DOHH2 (cell line): ENCODE measurements around the gene SLC35E3.
"Not testable (repeated sequence)": the region's sequence is repeated elsewhere in the genome, so short reads cannot be mapped to it uniquely, and the experiment has no call there.

Experiments used
- CTCF ChIP-seq: fragments of 200-600 bp; sonication (generic); IDR thresholded peaks from one replicate; pipeline ENCODE4 v1.5.1; 2014; ENCODE audit warnings: antibody characterized with exemption, mild to moderate bottlenecking, low read depth, low read length; ENCODE audit not compliant: poor library complexity, severe bottlenecking
- EZH2phosphoT487 ChIP-seq: fragments of 200-600 bp; sonication (generic); IDR thresholded peaks from 2 replicates; pipeline ENCODE4 v1.6.1; 2017; ENCODE audit warnings: borderline replicate concordance, mild to moderate bottlenecking, antibody characterized with exemption, low read length, moderate library complexity, mixed read lengths

GRCh38 chr12:68802372-68802745 is 56.4 kb downstream of the SLC35E3 start:
- not testable (repeated sequence) for TF ChIP-seq CTCF, EZH2phosphoT487
